K562 (cell line): ENCODE data around the gene TRIM2. TPM values are rescaled to one million over a fixed set of nuclear protein-coding genes. Genes with fewer than 3 reads are reported as not detected.

Source experiments
- ATAC-seq: fragments of 200-7000 bp; cut with Tn5 transposase; 3 replicates; pipeline ENCODE4 v1.9.1; 2020; ENCODE audit warnings: moderate library complexity
- BruUV-seq: library from RNA; stranded (reverse); fragments of 400-500 nt; replicated peaks from 2 replicates; lab custom pipeline; 2021; lab: Mats Ljungman, UMichigan
- CTCF ChIA-PET: fragments of 300-600 bp; formaldehyde crosslinking; extraction: SDS; loops from one replicate; lab custom pipeline; 2021; ENCODE audit warnings: low intra/inter-chr PET ratio; lab: Yijun Ruan, JAX
- POLR2A ChIA-PET: fragments of 300-600, 350-650 bp; sonication (Branson Sonifier 250); formaldehyde crosslinking; extraction: SDS; loops from one replicate; lab custom pipeline; 2021; ENCODE audit warnings: antibody characterized with exemption, inconsistent platforms; lab: Yijun Ruan, JAX
- DNase-seq, 4 experiments: peaks; one replicate each; pipeline versions ENCODE4 v3.0.0 to v3.0.0-alpha.2; 2011 to 2018; ENCODE audit warnings: low spot score in 3 of 4, mixed read lengths in 3 of 4; ENCODE audit errors: extremely low read depth in 1 of 4
- FAIRE-seq: peaks from 2 replicates; lab custom pipeline; 2011; peaks lifted over from hg19 to GRCh38; lab: Jason Lieb, UNC
- H2AFZ ChIP-seq: 2 replicates; pipeline ENCODE4 v1.6.0; 2011; ENCODE audit warnings: low read depth, low read length, control low read depth, inconsistent platforms
- H3K27ac ChIP-seq: fragments of 200-600 bp; 3 replicates; pipeline ENCODE4 v1.8.0; 2011; ENCODE audit warnings: low read depth, mild to moderate bottlenecking, control low read depth, inconsistent platforms, low read length, moderate library complexity, mixed read lengths; ENCODE audit errors: extremely low read depth
- H3K27me3 ChIP-seq, 2 experiments: fragments of 300-600 bp in 1 of 2; 2 replicates in 1 of 2; 3 replicates in 1 of 2; pipeline versions ENCODE4 v1.6.0 to v1.8.0; 2011; ENCODE audit warnings: inconsistent platforms in 2 of 2, low read length in 2 of 2, mild to moderate bottlenecking in 1 of 2, mixed read lengths in 1 of 2, moderate library complexity in 1 of 2; ENCODE audit not compliant: control insufficient read depth in 2 of 2, insufficient read depth in 2 of 2
- H3K36me3 ChIP-seq: fragments of 300-600 bp; 3 replicates; pipeline ENCODE4 v1.8.0; 2011; ENCODE audit warnings: mild to moderate bottlenecking, low read length, inconsistent platforms; ENCODE audit not compliant: control insufficient read depth, insufficient read depth
- H3K4me1 ChIP-seq, 2 experiments: fragments of 200-600 bp in 1 of 2; replicated peaks in 1 of 2; 2 replicates in 1 of 2; 3 replicates in 1 of 2; pipeline versions ENCODE4 v1.5.1 to v1.8.0; 2011; ENCODE audit warnings: inconsistent platforms in 2 of 2, low read length in 2 of 2, mild to moderate bottlenecking in 1 of 2, mixed read lengths in 1 of 2, moderate library complexity in 1 of 2; ENCODE audit not compliant: control insufficient read depth in 2 of 2, insufficient read depth in 2 of 2
- H3K4me2 ChIP-seq: 2 replicates; pipeline ENCODE4 v1.6.1; 2011; ENCODE audit warnings: low read length, control low read depth, inconsistent platforms, mixed read lengths; ENCODE audit not compliant: insufficient read depth
- H3K4me3 ChIP-seq: fragments of 200-600 bp; sonication (generic), shearing (Covaris generic); 2 replicates; pipeline ENCODE4 v1.5.1; 2016; ENCODE audit warnings: control low read depth, inconsistent platforms
- H3K79me2 ChIP-seq: fragments of 200-600 bp; 3 replicates; pipeline ENCODE4 v1.8.0; 2011; ENCODE audit warnings: low read length, inconsistent platforms; ENCODE audit not compliant: control insufficient read depth, insufficient read depth
- H3K9ac ChIP-seq, 2 experiments: 2 replicates each; pipeline versions ENCODE4 v1.6.0 to v1.6.1; 2011; ENCODE audit warnings: low read depth in 2 of 2, low read length in 2 of 2, control low read depth in 1 of 2, inconsistent platforms in 1 of 2, mild to moderate bottlenecking in 1 of 2, mixed read lengths in 1 of 2; ENCODE audit not compliant: insufficient read depth in 1 of 2
- H3K9me1 ChIP-seq: one replicate; pipeline ENCODE4 v1.6.0; 2011; ENCODE audit warnings: inconsistent platforms, mild to moderate bottlenecking, low read length, moderate library complexity; ENCODE audit not compliant: control insufficient read depth, insufficient read depth
- H3K9me3 ChIP-seq: replicated peaks from 2 replicates; pipeline ENCODE4 v1.5.1; 2011; ENCODE audit warnings: low read depth, low read length, inconsistent platforms; ENCODE audit not compliant: control insufficient read depth, insufficient read depth
- H4K20me1 ChIP-seq: replicated peaks from 2 replicates; pipeline ENCODE4 v1.6.1; 2011; ENCODE audit warnings: low read length, inconsistent platforms, mixed read lengths; ENCODE audit not compliant: control insufficient read depth, insufficient read depth
- CTCF ChIP-seq, 3 experiments: IDR thresholded peaks in 2 of 3; conservative IDR thresholded peaks in 1 of 3; 2 replicates each; pipeline ENCODE4 v1.5.1; 2011 to 2012; ENCODE audit warnings: low read length in 3 of 3, mild to moderate bottlenecking in 3 of 3, control low read depth in 2 of 3, improper control_type of control experiment in 1 of 3, inconsistent platforms in 1 of 3, low read depth in 1 of 3, mixed read lengths in 1 of 3, moderate library complexity in 1 of 3; ENCODE audit not compliant: insufficient read depth in 2 of 3
- EGR1 ChIP-seq: fragments of 450-650 bp; conservative IDR thresholded peaks from 2 replicates; pipeline ENCODE4 v1.6.1; 2017; ENCODE audit warnings: mild to moderate bottlenecking
- EWSR1 ChIP-seq: fragments of 450-650 bp; IDR thresholded peaks from 2 replicates; pipeline ENCODE4 v1.6.1; 2018; ENCODE audit warnings: borderline replicate concordance, mild to moderate bottlenecking, low read depth, moderate library complexity; ENCODE audit not compliant: partially characterized antibody
- KDM1A ChIP-seq, 2 experiments: fragments of 450-650 bp; IDR thresholded peaks; 2 replicates each; pipeline ENCODE4 v1.6.1; 2016; ENCODE audit warnings: mild to moderate bottlenecking in 2 of 2
- MAZ ChIP-seq, 2 experiments: fragments of 450-650 bp in 1 of 2; sonication (generic) in 1 of 2; formaldehyde crosslinking; IDR thresholded peaks in 1 of 2; conservative IDR thresholded peaks in 1 of 2; 2 replicates each; pipeline versions ENCODE4 v1.4.0 to v1.5.0; 2020; ENCODE audit warnings: mild to moderate bottlenecking in 1 of 2, missing genetic modification reagents in 1 of 2
- NRF1 ChIP-seq, 2 experiments: fragments of 450-650 bp; IDR thresholded peaks in 1 of 2; conservative IDR thresholded peaks in 1 of 2; 2 replicates each; pipeline ENCODE4 v1.6.1; 2014; ENCODE audit warnings: mild to moderate bottlenecking in 2 of 2
- TBL1XR1 ChIP-seq, 2 experiments: IDR thresholded peaks; 2 replicates each; pipeline ENCODE4 v1.6.1; 2012; ENCODE audit warnings: improper control_type of control experiment in 2 of 2, low read length in 2 of 2, mild to moderate bottlenecking in 1 of 2
- TFAP4 ChIP-seq: sonication (generic); formaldehyde crosslinking; IDR thresholded peaks from 2 replicates; pipeline ENCODE4 v1.8.0; 2022; ENCODE audit warnings: missing genetic modification reagents, mild to moderate bottlenecking, moderate library complexity, borderline replicate concordance
- THRAP3 ChIP-seq: fragments of 450-650 bp; IDR thresholded peaks from 2 replicates; pipeline ENCODE4 v1.6.1; 2016; ENCODE audit warnings: mild to moderate bottlenecking, inconsistent platforms, borderline replicate concordance
- ZBTB9 ChIP-seq: fragments of 450-650 bp; formaldehyde crosslinking; IDR thresholded peaks from 2 replicates; pipeline ENCODE4 v1.4.0; 2020; ENCODE audit warnings: mild to moderate bottlenecking, moderate library complexity
- ZFP91 ChIP-seq: sonication (generic); formaldehyde crosslinking; IDR thresholded peaks from 2 replicates; pipeline ENCODE4 v1.8.0; 2022; ENCODE audit warnings: mild to moderate bottlenecking, missing genetic modification reagents
- ZNF707 ChIP-seq: fragments of 250-450 bp; sonication (Bioruptor Pico); conservative IDR thresholded peaks from 2 replicates; pipeline ENCODE4 v1.8.0; 2022; ENCODE audit warnings: inconsistent platforms, mild to moderate bottlenecking, moderate library complexity
- WGBS: fragments of 100-300 bp; shearing (Covaris generic); methylation state at CpG from one replicate; pipeline ENCODE4 v1.1.6; 2016; ENCODE audit warnings: low coverage, mixed read lengths; ENCODE audit not compliant: insufficient coverage; ENCODE audit errors: missing lambda C conversion rate; 5-methylcytosine and 5-hydroxymethylcytosine counted together
- in situ Hi-C: fragments of 300-500 bp; cut with MboI; formaldehyde crosslinking; loops from 4 replicates; pipeline ENCODE4 v1.15.0; 2018; ENCODE audit warnings: inconsistent platforms, mixed read lengths
- intact Hi-C: fragments of 100-400 bp; cut with micrococcal nuclease; formaldehyde crosslinking; loops from 2 replicates; pipeline ENCODE4 v1.14.2; 2022
- polyA plus RNA-seq, 8 experiments: library from polyadenylated mRNA; depleted of rRNA in 4 of 8; stranded (reverse) in 5 of 8; unstranded in 3 of 8; fragments of >200 nt; fragmentation: Nextera tagmentation in 2 of 8; fragmentation: Illumina TruSeq in 1 of 8; extraction: Ambion mirVana in 2 of 8; extraction: Trizol in 1 of 8; gene quantifications; 2 replicates each; pipeline versions ENCODE4 v1.2.1 to v1.2.3, GENCODE V29; 2011 to 2014; ENCODE audit warnings: inconsistent platforms in 1 of 8, missing spikeins in 1 of 8
- total RNA-seq, 7 experiments: library from RNA; depleted of rRNA in 6 of 7; stranded (reverse); fragments of >200 nt in 6 of 7; fragmentation: Illumina TruSeq in 2 of 7; extraction: Trizol in 2 of 7; gene quantifications; 2 replicates each; pipeline versions ENCODE4 v1.2.1 to v1.2.3, GENCODE V29; 2011 to 2021; ENCODE audit warnings: low replicate concordance in 1 of 7

The TRIM2 gene
- total and polyA plus RNA-seq, 9 of the 15 experiments (the other 6 are each of a cell fraction or from before 2014, with no cell fraction given), result 0.01 to 0.41 (median 0.13) TPM; not detected in 1

DNA sequence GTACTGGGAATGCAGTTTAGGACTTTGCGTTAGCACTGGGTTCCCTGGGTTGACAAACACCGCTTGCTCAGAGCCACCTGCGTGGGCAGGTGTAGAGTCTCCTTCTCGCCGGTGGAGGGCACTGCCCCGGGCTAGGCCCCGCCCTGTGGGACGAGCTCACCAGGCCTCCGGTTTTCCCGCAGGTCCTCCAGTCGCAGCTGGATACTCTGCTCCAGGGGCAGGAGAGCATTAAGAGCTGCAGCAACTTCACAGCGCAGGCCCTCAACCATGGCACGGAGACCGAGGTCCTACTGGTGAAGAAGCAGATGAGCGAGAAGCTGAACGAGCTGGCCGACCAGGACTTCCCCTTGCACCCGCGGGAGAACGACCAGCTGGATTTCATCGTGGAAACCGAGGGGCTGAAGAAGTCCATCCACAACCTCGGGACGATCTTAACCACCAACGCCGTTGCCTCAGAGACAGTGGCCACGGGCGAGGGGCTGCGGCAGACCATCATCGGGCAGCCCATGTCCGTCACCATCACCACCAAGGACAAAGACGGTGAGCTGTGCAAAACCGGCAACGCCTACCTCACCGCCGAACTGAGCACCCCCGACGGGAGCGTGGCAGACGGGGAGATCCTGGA, 91.0 kb downstream of the TRIM2 start:
- in situ Hi-C loops (no loop called here), intact Hi-C loops (no loop called here)
- H3K9me3 ChIP-seq, result no peaks in the 10 kb centered on the region
- H3K9ac ChIP-seq, result peak overlapping the region in 1 of 2 experiments; percentile 86; a peak in 2 of 4 replicates
- no peaks in the 10 kb centered on the region for H3K79me2 ChIP-seq
- WGBS, result 11% methylated on average over 39 of the region's 40 CpGs
- peak; percentile 55 for TF ChIP-seq EGR1
- 0 out of 2 replicates have a peak, but pooled peaks have one; percentile 16 for TF ChIP-seq TFAP4 (CRISPR knock-in tag)
- no peak for TF ChIP-seq ZBTB9 (CRISPR knock-in tag)
- no peak for TF ChIP-seq ZNF707
- TF ChIP-seq ZFP91 (CRISPR knock-in tag), result no peak
- peak; percentile 38 to 53 (median 52) for TF ChIP-seq CTCF (IDR thresholded peaks at IDR 0.05 in 2 of 3, conservative IDR thresholded peaks at IDR 0.05 in 1 of 3; ENCODE audit: insufficient read depth in 2 of 3, low read depth in 1 of 3, low read length in 3 of 3)
- TF ChIP-seq MAZ (CRISPR knock-in tag; conservative IDR thresholded peaks at IDR 0.05 in 1 of 2, IDR thresholded peaks at IDR 0.05 in 1 of 2), result peak in 1 of 2 experiments; percentile 34; a peak in 1 of 4 replicates
- TF ChIP-seq THRAP3, result no peak
- 0 out of 4 replicates have a peak, but pooled peaks of 1 of the 2 experiments have one; percentile 24 for TF ChIP-seq NRF1 (conservative IDR thresholded peaks at IDR 0.05 in 1 of 2, IDR thresholded peaks at IDR 0.05 in 1 of 2)
- no peak for TF ChIP-seq KDM1A (IDR thresholded peaks at IDR 0.05)
- no peak for TF ChIP-seq TBL1XR1 (IDR thresholded peaks at IDR 0.05; ENCODE audit: low read length in 2 of 2)
- no peak for TF ChIP-seq EWSR1
- TF ChIP-seq, all 486 proteins: peak for 5
- FAIRE-seq (no peak), DNase-seq (peak; percentile 34 to 54 (median 41)), ATAC-seq (peak; percentile 95)
- H3K36me3 ChIP-seq, result no peaks in the 10 kb centered on the region
- POLR2A ChIA-PET, result interaction anchor here (0.6 kb wide), 1 partner anchor 1145 kb away, joined by 4 read pairs; no protein-coding TSS in a partner anchor
- H2AFZ ChIP-seq, result peak overlapping the region; percentile 35
- peak overlapping the region; percentile 54 for H3K4me2 ChIP-seq
- peaks cover 0 to 9% of the 10 kb centered on the region in 2 experiments; a peak in 2 of 5 replicates for H3K4me1 ChIP-seq
- no TSS peak for BruUV-seq
- peaks cover 18 to 33% of the 10 kb centered on the region in 2 experiments for H3K27me3 ChIP-seq
- H3K9me1 ChIP-seq, result no peaks in the 10 kb centered on the region
- no peaks in the 10 kb centered on the region for H4K20me1 ChIP-seq
- CTCF ChIA-PET, result no interaction called here
- H3K27ac ChIP-seq, result no peak overlapping the region
- H3K4me3 ChIP-seq, result no peak overlapping the region
